Testis (tissue), 3 donors: ENCODE measurements around the gene ITPRID1. TPM values are rescaled to one million over a fixed set of nuclear protein-coding genes. Genes with fewer than 3 reads are reported as not detected.

Experiments used
- DNase-seq: peaks from one replicate; pipeline ENCODE4 v3.0.0-alpha.2; 2019
- H3K27ac ChIP-seq, 2 donors: fragments of 200-600 bp; sonication (generic); one replicate each; pipeline ENCODE4 v1.5.1; 2019
- H3K27me3 ChIP-seq: fragments of 200-600 bp; sonication (generic); one replicate; pipeline ENCODE4 v1.5.1; 2019
- H3K36me3 ChIP-seq: fragments of 200-600 bp; sonication (generic); one replicate; pipeline ENCODE4 v1.5.1; 2017; ENCODE audit warnings: low read depth; ENCODE audit errors: missing control alignments
- H3K4me1 ChIP-seq: fragments of 200-600 bp; sonication (generic); one replicate; pipeline ENCODE4 v1.5.1; 2019
- H3K4me3 ChIP-seq, 2 donors: fragments of 200-600 bp; sonication (generic); one replicate each; pipeline ENCODE4 v1.5.1; 2017 to 2019
- H3K9me3 ChIP-seq: fragments of 200-600 bp; sonication (generic); one replicate; pipeline ENCODE4 v1.5.1; 2017
- CTCF ChIP-seq, 3 experiments: fragments of 450-650 bp in 2 of 3; fragments of 200-600 bp in 1 of 3; sonication (generic) in 1 of 3; IDR thresholded peaks; one replicate each; pipeline ENCODE4 v1.5.1; 2016 to 2019; ENCODE audit warnings: antibody characterized with exemption in 3 of 3, mild to moderate bottlenecking in 2 of 3, moderate library complexity in 1 of 3
- POLR2A ChIP-seq: fragments of 450-650 bp; IDR thresholded peaks from one replicate; pipeline ENCODE4 v1.6.1; 2017; ENCODE audit warnings: antibody characterized with exemption, mild to moderate bottlenecking, moderate library complexity
- WGBS, 2 donors: methylation state at CpG; one replicate each; pipeline ENCODE4 v1.1.5; 2018; 5-methylcytosine and 5-hydroxymethylcytosine counted together
- intact Hi-C: fragments of 100-400 bp; cut with DNase I; formaldehyde crosslinking; loops from one replicate; pipeline ENCODE4 v1.15.1; 2023; ENCODE audit warnings: low total_unique reads
- polyA plus RNA-seq: library from polyadenylated mRNA; stranded (reverse); fragments of 350-450 nt; fragmentation: Illumina TruSeq; extraction: RNeasy Lipid Tissue Mini Kit (QIAGEN cat#74804); gene quantifications from one replicate; pipeline ENCODE4 v1.2.3, GENCODE V29; 2014; ENCODE audit warnings: low read depth, low replicate concordance; ENCODE audit not compliant: insufficient read depth
- total RNA-seq, 2 donors: library from RNA; depleted of rRNA; stranded (reverse); fragments of >200 nt; gene quantifications; one replicate each; pipeline ENCODE4 v1.2.3, GENCODE V29; 2016

Gene ITPRID1
- total and polyA plus RNA-seq, 3 donors from 2014 or later, result 1.6 to 2.3 (median 2.1) TPM

GRCh38 chr7:31550432-31550831, 36.5 kb downstream of the ITPRID1 start:
- 92% methylated on average over 1 of the region's 1 CpG; no CpG with 5 or more reads in 1 of the 2 donors for WGBS, 2 donors
- no peak overlapping the region for H3K27ac ChIP-seq
- H3K9me3 ChIP-seq, result no peaks in the 10 kb centered on the region
- H3K36me3 ChIP-seq, result no peaks in the 10 kb centered on the region
- intact Hi-C loops, result no loop called here
- H3K4me1 ChIP-seq, result no peaks in the 10 kb centered on the region
- no peak for DNase-seq
- TF ChIP-seq CTCF (IDR thresholded peaks at IDR 0.05) (no peak), POLR2A (no peak)
- no peaks in the 10 kb centered on the region for H3K27me3 ChIP-seq
- H3K4me3 ChIP-seq, result no peak overlapping the region

GRCh38 chr7:31553661-31554081, 39.8 kb downstream of the ITPRID1 start:
- H3K27me3 ChIP-seq, result no peaks in the 10 kb centered on the region
- H3K4me1 ChIP-seq, result no peaks in the 10 kb centered on the region
- DNase-seq, result no peak
- no peak overlapping the region for H3K4me3 ChIP-seq
- H3K27ac ChIP-seq, result no peak overlapping the region
- intact Hi-C loops, result no loop called here
- TF ChIP-seq CTCF (IDR thresholded peaks at IDR 0.05), result no peak
- no peak for TF ChIP-seq POLR2A
- H3K36me3 ChIP-seq, result no peaks in the 10 kb centered on the region
- H3K9me3 ChIP-seq, result no peaks in the 10 kb centered on the region

- intact Hi-C loops, result no loop called here
- H3K4me3 ChIP-seq, result no peak overlapping the region
- no peaks in the 10 kb centered on the region for H3K4me1 ChIP-seq
- WGBS, 2 donors, result 66 to 79% methylated on average over 1 of the region's 1 CpG
- no peak for DNase-seq
- TF ChIP-seq CTCF (IDR thresholded peaks at IDR 0.05) (no peak), POLR2A (no peak)
- H3K36me3 ChIP-seq, result no peaks in the 10 kb centered on the region
- H3K27me3 ChIP-seq, result no peaks in the 10 kb centered on the region
- H3K27ac ChIP-seq, result no peak overlapping the region
- no peaks in the 10 kb centered on the region for H3K9me3 ChIP-seq
Observed at GRCh38 chr7:31562002-31562401, 48.1 kb downstream of the ITPRID1 start.

- Histone ChIP-seq H3K9me3 (no peaks in the 10 kb centered on the region), H3K4me3 (no peak overlapping the region), H3K4me1 (no peaks in the 10 kb centered on the region), H3K27ac (no peak overlapping the region), H3K36me3 (no peaks in the 10 kb centered on the region), H3K27me3 (no peaks in the 10 kb centered on the region)
- intact Hi-C loops, result no loop called here
- no peak for TF ChIP-seq CTCF (IDR thresholded peaks at IDR 0.05)
- 48 to 50% methylated on average over 5 of the region's 5 CpGs for WGBS, 2 donors
- DNase-seq, result no peak
Observed at GRCh38 chr7:31563522-31563921, 49.6 kb downstream of the ITPRID1 start.

- TF ChIP-seq CTCF (IDR thresholded peaks at IDR 0.05) (no peak), POLR2A (no peak)
- DNase-seq, result no peak
- Histone ChIP-seq H3K4me1 (no peaks in the 10 kb centered on the region), H3K9me3 (no peaks in the 10 kb centered on the region), H3K4me3 (no peak overlapping the region), H3K27me3 (no peaks in the 10 kb centered on the region), H3K27ac (no peak overlapping the region), H3K36me3 (no peaks in the 10 kb centered on the region)
- intact Hi-C loops, result no loop called here
- 60 to 66% methylated on average over 3 of the region's 3 CpGs for WGBS, 2 donors
Observed at GRCh38 chr7:31563951-31564350, 50.1 kb downstream of the ITPRID1 start.
